GM11168 (cell line): ENCODE results near the gene BCL7C.

Source experiments
- in situ Hi-C: fragments of 300-500 bp; cut with MboI; formaldehyde crosslinking; loops from one replicate; pipeline ENCODE4 v1.12.0; 2022; ENCODE audit warnings: low sequenced_read_pairs; ENCODE audit not compliant: unreplicated experiment

BCL7C gene

GRCh38 chr16:30922960-30923535, 29.2 kb upstream of the BCL7C start:
- in situ Hi-C loops: no loop called here

DNA sequence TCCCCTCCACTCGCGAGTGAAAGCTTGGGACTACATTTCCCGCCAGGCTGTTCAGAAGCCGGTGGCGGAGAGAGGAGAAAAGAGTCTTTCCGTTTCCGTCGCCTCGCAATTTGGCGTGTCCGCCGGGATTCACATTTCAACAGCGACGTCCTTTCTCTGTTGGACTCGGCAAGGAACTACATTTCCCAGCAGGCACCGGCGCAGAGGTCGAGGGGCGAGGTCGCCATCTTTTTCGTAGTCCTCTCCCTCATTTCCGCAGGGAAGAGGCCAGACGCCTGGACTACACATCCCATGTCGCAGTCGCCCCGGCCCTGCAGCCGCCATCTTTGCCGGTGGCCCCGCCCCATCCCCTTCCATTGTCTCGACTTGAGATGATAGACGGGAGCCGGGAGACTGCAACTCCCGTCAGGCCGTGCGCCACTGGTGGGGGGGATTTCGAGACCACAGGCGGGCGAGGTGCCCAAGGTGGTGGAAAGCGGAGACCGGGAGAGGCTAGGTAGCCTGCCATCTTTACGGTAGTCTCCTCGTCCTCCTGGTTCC, 28.6 kb upstream of the BCL7C start:
- in situ Hi-C loops: no loop called here

DNA sequence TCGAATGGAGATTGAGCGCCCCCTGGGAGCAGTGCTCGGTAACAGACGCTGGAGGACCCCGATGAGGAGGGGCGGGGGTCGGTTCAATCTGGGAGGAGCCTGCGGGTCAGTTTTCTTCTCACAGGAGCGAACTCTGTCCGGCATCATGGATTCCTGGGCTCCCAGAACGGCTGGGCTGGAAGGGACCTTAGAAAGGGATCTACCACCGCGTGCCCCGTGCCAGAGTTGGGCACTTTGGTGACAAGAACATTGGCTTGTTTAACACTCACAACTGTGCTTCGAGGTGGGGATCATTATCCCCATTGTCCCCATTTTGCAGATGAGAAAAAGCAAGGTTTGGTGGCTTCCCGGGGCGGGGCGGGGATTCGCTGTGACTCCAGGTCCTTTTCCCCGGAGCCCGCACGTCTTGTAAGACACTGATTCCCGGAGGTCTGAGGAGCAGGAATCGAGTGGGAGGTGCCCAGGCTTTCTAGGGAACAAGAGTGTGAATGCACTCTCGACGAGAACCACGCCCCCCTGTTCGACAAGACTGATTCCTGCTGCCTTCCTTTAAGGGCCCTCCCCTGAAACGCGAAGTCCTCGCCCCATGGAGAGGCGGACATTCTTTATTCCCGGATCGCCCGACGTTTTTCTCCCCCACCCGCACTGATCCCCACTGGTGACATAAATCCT, 28.0 kb upstream of the BCL7C start:
- in situ Hi-C loops: no loop called here

- in situ Hi-C loops: no loop called here
Observed at GRCh38 chr16:30921459-30921747, 27.5 kb upstream of the BCL7C start.

DNA sequence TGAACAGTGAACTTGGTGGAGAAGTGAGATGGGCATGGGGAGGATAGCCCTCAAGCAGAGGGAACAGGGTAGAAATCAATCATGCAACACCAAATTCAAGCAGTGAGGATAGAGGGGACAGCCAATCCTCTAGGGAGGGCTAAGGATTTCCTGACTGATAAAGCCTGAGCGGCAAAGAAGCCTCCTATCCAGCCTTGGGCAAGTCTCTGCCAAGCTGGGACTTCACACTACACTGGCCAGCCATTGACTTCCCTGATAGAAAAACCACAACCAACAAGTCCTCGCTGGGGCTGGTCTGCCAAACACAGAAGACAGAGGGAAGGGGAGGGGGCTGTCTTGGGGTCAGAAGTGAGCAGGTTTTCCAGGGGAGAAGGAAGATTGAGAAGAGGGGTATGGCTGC, 27.0 kb upstream of the BCL7C start:
- in situ Hi-C loops: no loop called here

DNA sequence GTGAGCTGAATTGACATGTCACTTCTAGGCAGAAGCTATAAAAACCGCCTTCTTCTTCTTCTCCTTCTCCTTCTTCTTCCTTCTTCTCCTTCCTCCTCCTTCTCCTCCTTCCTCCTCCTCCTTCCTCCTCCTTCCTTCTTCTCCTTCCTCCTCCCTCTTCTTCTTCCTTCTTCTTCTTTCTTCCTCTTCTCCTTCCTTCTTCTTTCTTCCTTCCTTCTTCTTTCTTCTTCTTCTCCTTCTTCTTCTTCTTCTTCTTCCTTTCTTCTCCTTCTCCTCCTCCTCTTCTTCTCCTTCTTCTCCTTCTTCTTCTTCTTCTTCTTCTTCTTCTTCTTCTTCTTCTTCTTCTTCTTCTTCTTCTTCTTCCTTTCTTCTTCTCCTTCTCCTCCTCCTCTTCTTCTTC, 24.7 kb upstream of the BCL7C start:
- in situ Hi-C loops: no loop called here

GRCh38 chr16:30914830-30915229, 21.0 kb upstream of the BCL7C start:
- in situ Hi-C loops: no loop called here

GRCh38 chr16:30912794-30913412, 19.0 kb upstream of the BCL7C start:
- in situ Hi-C loops: no loop called here

DNA sequence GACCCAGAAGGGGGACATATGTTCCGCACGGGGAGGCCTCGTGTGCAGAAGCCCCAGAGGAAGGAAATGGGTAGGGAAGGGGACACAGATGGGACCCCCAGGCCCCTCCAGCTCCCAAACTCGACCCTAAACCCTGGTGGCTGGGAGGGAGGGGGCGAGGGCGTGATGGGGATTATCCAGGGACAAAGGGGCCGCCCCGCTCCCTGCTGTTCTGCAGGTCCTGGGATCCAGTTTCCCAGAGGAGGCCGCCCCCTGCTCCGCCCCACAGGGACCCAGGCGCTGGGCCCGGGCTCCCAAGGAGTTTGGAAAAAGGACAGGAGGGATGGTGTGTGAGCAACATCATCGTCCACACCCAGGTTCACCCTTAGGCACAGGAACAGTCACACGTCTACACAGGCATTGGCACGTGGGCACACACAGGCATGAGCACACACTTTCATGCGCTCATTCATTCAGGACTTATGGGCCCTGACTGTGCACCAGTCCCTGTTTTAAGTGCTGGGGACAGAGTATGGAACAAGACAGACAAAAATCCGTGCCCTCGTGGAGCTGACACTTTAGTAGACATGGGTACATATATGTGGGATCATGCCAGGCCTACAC, 16.7 kb upstream of the BCL7C start:
- in situ Hi-C loops: no loop called here

- in situ Hi-C loops: loop anchor here (5.0 kb wide), 1 partner anchor 60 kb away; no protein-coding TSS in a partner anchor
Observed at GRCh38 chr16:30907064-30907463, 13.2 kb upstream of the BCL7C start.

- in situ Hi-C loops: no loop called here
Observed at GRCh38 chr16:30904114-30904780, 10.4 kb upstream of the BCL7C start.

DNA sequence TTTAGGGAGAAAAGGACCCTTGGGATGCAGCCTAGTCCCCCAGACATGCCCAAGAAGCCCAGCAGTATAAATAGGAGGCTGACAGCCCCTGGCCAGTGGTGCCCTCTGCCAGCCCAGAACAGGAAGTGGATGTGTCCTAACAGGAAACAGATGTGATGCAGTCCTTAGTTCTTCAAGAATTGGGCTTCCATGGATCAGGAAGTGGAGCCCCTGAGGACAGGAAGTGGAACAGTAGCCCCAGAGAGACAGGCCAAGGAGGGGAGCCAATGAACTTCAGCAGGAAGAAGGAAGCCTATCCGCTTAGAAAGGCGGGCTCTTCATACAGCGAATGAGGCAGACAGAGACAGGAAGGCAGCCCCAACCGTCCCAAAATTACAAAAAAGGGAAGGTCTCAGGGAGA, 9.7 kb upstream of the BCL7C start:
- in situ Hi-C loops: no loop called here

- in situ Hi-C loops: no loop called here
Observed at GRCh38 chr16:30903002-30903401, 9.1 kb upstream of the BCL7C start.

GRCh38 chr16:30902029-30902972, 8.4 kb upstream of the BCL7C start:
- in situ Hi-C loops: no loop called here

GRCh38 chr16:30901201-30902028, 7.5 kb upstream of the BCL7C start:
- in situ Hi-C loops: no loop called here

GRCh38 chr16:30900588-30900987, 6.7 kb upstream of the BCL7C start:
- in situ Hi-C loops: no loop called here

DNA sequence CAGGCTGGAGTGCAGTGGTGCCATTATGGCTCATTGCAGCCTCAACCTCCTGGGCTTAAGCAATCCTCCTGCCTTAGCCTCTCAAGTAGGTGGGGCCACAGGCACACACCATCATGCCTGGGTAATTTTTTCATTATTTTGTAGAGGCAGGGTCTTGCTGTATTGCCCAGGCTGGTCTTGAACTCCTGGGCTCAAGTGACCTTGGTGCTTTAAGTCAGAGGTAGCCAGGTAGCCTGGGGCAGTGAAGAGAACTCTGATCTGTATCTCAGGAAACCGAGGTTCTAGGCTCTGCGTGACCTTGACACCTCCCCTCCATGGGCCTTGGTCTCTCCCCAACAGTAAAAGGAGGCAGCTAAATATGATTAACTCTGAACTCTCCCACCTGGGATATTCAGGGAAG, 5.9 kb upstream of the BCL7C start:
- in situ Hi-C loops: no loop called here

DNA sequence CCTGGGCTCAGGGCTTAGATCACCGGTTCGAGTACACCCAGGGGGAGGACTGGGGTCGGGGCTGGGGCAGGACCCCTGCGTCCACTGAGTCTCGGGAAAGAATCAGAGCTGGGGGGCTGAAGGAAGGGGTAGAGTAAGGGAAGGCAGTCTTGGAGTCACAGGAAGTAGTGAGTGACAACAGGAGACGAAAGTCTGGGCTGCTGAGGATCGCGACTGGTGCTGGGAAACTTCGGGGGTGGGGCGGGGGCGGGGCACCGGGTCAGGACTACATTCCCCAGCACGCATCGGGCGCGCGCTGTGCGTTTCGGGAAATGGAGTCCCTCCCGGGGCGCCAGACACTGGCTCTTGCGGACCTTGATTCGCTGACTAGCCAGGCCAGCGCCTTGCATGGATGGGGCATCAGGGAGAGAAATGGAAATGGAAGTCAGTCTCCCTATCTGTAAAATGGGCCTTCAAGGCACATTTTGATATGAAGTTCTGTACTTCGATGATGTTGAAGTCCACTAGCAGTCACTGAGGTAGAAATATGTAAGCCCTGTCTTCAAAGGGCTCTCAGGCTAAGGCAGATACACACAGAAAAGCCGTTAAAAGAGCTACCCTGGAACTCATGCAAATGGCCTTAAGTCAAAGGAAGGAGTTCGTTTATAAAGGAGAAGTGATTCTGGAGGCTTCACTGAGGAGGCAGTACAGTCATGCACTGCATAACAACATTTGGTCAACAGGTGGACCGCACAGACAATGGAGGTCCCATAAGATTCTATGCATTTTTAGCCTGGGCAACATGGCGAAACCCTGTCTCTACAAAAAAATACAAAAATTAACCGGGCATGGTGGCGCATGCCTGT, 3.2 kb upstream of the BCL7C start:
- in situ Hi-C loops: no loop called here
